GM12878 (cell line): ENCODE measurements around the gene STPG4.

Experiments
- EGR1 ChIP-seq, 2 experiments: IDR thresholded peaks; 1 replicate in 1 of 2; 2 replicates in 1 of 2; pipeline ENCODE4 v1.6.1; 2011 to 2012; ENCODE audit warnings: low read depth in 2 of 2, low read length in 2 of 2, borderline replicate concordance in 1 of 2, mild to moderate bottlenecking in 1 of 2, moderate library complexity in 1 of 2
- PAX5 ChIP-seq: IDR thresholded peaks from 2 replicates; pipeline ENCODE4 v1.6.1; 2011; ENCODE audit warnings: low read depth, low read length, borderline replicate concordance
- RFX5 ChIP-seq: IDR thresholded peaks from 2 replicates; pipeline ENCODE4 v1.6.1; 2011; ENCODE audit warnings: low read depth, low read length, improper control_type of control experiment
- ZNF592 ChIP-seq: fragments of 450-650 bp; IDR thresholded peaks from 2 replicates; pipeline ENCODE4 v1.6.1; 2017; ENCODE audit warnings: mild to moderate bottlenecking, moderate library complexity

- TF ChIP-seq ZNF592 = no peak
- TF ChIP-seq PAX5 = no peak
- TF ChIP-seq EGR1 (IDR thresholded peaks at IDR 0.05; ENCODE audit: borderline replicate concordance in 1 of 2, low read depth in 2 of 2, low read length in 2 of 2) = no peak
- TF ChIP-seq RFX5 = no peak
These were observed 102.3 kb downstream of the STPG4 start for GRCh38 chr2:47052847-47053246.
